Measurements from ENCODE around the gene EDEM1.
"Not testable (repeated sequence)": the region's sequence is repeated elsewhere in the genome, so short reads cannot be mapped to it uniquely, and the experiment has no call there.

The EDEM1 gene

DNA sequence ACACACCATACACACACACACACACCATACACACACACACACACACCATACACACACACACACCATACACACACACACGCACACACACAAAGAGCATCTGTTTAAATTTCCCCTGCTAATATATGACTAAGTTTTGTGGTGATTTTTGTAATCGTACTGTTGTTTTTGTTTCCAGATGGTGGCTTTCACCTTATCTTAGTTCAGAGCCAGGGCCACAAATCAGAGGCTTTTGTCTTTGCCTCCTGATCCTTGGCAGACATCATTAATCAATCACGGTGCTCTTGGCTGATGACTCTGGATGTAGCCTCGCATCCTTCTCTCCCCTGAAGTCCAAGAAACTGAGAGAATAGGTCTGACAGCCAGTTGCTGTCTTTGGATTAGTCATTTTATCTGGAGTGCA lies 52.1 kb downstream of the EDEM1 start:
- peak; percentile 34 for DNase-seq

DNA sequence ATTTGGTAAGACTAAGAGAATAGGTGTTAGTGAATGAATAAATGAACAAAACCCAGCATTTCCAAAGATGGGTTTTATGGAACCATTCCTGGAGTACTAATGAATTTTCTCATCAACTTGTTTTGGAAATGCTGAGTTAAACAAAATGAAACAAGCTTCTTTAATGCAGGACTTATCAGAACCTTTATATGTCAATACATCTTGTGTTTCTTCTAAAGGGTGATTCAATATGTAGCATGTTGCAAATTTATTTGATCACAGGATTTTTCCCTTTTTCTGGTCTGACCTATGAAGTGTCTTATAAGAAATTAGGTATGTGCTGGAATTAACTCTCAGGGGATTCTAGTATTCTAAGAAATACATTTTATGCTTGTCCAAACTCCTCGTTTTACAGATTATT lies 53.2 kb downstream of the EDEM1 start:
- no peak for DNase-seq

DNA sequence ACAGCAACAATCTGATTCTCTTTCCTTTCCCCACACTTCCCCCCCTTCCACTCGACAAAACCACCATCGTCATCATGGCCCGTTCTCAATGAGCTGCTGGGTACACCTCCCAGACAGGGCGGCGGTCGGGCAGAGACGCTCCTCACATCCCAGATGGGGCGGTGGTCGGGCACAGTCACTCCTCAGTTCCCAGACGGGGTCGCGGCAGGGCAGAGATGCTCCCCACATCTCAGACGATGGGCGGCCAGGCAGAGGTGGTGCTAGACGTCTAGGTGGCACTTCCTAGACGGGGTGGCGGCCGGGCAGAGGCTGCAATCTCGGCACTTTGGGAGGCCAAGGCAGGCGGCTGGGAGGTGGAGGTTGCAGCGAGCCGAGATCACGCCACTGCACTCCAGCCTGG lies 55.3 kb downstream of the EDEM1 start:
- DNase-seq: not testable (repeated sequence)

DNA sequence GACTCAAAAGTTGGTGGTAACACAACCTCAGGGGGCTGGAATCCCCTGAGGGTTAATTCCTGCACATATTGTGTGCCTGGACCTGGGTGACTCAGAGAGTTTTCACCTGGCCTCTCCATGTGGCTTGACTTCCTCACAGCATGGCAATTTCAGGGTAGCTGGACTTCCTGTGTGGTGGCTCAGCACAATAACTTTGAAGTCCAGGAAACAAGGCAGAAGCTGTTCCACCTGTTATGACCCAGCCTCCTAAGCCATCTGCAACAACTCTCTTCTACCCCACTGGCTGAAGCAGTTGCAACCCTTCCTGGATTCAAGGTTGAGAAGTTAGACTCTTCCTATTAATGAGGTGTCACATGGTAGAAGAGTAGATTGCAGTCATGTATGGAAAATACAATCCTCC lies 58.4 kb downstream of the EDEM1 start:
- DNase-seq: no peak

DNA sequence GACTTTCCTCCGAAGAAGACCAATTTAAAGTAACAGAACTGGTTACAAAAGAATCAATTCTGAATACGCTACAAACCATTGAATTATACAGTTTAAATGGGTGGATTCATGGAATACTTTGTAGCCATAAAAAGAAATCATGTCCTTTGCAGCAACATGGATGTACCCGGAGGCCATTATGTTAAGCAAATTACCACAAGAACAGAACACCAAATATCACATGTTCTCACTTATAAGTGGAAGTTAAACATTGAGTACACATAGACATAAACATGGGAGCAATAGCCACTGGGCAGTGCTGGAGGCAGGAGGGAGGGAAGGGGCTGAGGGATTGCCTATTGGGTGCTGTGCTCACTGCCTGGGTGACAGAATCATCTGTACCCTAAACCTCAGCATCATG lies 61.3 kb downstream of the EDEM1 start:
- DNase-seq: no peak

DNA sequence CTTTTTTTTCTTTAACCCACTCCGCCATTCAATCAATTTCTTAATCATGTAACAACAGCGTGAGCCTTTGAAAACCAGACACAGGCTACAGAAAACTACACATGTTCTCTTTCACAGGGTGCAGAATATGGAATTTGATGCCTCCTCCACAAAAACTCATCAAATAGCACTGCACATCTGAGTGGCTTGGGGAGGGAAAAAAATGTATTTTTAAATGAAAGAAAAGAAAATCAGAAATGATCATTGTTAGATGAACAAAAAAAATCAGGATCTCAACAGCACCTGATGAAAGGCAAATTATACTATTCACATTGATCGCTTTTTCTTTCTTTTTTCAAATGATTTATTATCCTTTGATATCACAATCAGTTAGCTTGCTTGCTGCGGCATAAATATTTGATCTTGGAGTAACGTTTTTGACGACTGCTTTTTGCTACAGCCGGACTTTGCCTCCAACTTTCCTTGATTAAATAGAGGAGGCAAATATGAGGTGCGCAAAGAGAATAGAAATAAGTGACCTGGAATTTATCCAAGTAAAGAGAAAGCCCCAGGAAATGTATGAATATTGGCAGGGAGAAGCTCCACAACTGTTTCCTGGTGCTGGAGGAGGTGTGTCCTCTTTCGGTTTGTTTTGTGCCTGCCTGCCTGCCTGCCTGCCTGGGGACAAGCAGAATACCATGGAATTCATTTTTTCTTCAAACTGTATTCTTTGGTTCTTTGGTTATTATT lies 63.1 kb downstream of the EDEM1 start:
- peak; percentile 23 for DNase-seq

DNA sequence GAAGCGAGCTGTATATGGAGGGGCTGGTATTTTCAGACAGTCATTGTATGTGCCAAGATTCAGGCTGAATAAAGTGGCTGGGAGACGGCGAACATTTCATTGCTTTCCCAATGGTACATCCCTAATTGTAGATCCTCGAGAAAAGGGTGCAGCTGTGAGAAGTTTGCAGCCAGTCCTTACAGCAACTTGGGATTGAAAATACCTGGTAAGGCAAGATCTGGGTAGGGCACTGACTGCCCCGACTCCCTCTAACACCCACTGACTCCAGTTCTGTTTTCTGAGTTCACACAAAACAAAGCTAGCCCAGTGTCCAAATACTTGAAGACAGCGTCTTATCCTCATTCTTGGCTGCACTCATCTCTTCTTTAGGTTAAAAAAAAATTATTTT lies 63.7 kb downstream of the EDEM1 start:
- DNase-seq: no peak

DNA sequence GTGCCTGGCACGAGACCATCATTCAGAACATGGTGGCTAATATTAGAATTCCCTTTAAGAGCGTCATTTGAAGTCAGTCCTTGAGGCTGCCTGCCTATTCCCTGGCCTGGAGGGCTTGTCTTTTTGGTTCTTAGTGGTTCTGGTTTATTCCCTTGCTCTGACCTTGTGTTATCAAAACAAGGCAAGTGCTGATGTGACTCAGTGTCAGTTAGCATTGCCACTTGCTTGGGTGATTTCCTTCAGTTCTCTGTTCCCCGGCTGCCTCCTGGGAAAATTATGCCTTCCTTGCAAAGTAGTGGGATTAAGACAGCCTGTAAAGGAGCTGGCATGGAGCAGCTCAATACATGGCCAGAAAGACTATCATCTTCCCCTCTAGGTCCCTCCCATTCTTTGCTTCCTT lies 64.6 kb downstream of the EDEM1 start:
- DNase-seq: no peak

DNA sequence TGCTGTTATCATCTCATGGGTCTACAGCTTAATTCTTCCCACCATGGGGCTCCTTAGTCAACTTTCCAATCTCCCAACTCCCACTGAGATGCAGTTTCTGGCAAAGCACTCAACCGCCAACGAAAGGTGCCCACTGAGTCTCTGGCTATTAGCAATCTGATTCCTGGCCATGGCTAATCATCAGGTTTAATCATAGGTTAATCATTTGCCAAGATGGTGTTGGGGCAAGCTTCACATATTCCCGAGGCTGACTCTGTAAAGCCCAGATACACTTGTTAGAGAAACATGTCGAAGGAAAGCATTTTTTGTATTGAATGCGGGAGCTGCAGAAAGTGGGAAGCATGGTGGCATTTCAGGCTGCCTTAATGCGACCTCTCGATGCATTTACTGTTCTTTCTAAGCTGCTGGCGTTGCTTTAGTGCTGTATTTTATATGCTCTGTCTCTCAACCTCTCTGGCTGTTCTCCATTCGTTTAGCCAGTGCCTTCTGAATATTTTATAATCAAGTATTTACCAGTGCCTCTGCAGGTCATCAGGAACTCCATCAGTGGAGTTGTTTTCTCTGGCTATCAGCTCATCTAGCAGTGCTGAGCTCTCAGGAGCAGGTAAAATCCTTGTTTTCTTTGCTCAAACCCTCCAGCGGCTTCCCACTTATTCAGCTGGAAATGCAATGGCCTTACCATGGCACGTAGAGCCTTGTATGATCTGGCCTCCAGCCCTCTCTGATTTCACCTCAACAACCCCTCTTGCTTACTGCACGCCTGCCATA lies 67.0 kb downstream of the EDEM1 start:
- DNase-seq: no peak

DNA sequence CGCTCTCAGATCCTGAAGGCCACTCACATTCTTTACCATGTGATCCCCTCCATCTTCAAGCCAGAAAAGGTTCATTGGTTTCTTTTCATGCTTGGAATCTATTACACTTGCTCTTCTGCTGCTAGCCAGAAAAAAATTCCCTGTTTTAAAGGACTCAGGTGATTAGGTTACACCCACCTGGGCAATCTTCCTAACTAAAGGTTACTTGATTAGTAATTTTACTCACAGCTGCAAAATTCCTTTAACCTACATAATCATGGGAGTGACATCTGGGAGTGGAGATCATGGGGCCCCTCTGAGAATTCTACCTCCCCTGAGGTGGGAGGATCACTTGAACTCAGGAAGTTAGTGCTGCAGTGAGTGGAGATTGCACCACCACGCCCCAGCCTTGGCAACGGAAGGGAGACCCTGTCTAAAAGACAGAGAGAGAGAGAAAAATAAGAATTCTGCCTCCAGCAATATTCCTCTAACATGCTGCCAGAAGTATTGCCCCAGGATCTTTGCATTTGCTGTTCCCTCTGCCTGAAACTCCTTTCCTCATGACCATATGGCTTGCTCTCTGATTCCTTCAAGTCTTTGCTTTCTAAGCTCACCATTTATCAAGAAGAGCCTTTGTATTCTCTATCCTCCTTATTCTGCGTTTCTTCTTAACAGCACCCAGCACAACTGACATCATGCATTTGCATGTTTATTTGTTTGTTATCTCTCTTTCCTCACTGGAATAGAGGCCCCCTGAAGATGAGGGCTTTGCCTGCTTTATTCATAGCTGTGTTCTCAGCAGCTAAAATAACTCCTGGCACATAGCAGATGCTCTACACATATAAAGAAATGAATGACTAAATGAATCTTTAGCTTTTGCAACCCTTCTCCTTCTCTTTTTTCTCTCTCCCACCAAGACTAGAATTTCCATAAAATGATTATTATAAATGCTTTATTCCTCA lies 68.2 kb downstream of the EDEM1 start:
- no peak for DNase-seq

DNA sequence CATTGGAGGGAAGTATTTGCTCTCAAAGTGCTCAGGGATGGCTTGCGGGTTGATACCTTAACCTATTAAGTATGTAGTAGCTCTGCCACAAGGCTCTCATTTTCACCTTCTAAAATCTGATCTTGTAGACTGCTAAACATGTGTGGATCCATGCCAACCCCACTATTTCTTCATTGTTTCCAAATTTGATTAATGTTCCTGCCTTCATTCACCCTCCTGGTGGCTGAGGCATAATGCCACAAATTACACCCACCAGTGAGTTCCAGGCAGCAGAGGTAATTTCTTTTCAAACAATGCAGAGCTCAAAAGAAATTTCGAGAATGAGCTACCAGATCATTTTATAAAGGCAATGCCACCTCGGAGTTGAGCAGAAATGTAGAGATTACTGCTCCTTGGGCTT lies 71.0 kb downstream of the EDEM1 start:
- DNase-seq: no peak

DNA sequence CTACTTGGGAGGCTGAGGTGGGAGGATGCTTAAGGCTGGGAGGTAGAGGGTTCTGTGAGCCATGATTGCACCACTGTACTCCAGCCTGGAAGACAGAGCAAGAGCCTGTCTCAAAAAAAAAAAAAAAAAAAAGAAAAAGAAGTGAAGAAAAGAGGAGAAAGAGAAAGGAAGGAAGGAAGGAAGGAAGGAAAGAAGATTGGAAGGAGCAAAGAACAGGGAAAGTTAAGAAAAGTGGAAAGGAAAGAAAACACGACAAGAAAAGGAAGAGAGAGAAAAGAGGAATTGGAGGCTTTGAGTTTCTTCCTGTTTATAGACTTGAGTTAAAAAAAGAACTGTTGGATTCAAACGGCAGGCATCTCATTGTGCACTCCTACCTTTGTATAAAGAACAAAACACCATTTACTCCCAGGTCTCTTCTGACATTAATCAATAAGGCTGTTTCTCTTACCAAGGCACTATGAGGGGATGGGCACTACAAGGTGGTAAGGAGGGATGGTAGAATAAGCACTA lies 73.5 kb downstream of the EDEM1 start:
- no peak for DNase-seq

DNA sequence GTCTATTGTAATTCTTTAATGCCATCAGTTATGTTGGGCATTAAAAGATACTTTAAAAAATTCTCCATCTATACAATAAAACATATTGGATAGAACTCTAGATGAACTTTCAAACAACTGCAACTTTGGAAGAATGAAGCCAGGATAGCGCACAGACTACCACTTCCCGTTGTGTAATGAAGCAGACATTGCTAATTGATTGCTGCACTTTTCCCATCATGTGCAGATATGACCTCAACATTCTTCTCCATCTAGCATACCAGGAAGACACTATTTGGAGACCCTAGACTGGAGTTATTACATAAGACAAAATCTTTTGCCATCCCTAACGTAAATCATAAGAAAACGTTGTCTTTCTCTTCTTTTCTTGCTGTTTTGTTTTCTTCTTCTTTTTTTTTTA lies 75.0 kb downstream of the EDEM1 start:
- no peak for DNase-seq

DNA sequence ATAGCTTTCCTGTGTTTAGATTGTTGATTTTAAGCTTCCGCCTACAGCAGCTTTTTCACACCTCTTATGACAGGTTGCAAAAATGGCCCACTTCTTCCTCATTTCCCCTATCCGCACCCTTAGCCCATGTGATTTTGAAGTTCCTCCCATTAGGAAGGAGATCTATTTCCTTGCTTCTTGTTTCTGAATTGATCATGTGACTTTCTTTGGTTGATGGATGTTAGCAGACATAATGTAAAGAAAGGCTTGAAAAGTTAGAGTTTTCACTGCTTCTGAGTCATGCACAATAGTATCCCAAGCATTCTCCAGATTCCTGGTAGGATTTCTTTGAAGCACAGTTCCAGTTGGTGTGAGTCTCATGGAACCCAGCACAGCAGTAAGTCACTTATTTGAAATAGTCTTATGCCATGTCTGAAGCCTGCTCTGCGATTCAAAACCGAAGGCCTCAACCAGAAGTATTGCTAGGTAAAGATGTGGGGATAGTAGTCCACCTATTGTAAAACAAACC lies 76.6 kb downstream of the EDEM1 start:
- peak; percentile 48 for DNase-seq

DNA sequence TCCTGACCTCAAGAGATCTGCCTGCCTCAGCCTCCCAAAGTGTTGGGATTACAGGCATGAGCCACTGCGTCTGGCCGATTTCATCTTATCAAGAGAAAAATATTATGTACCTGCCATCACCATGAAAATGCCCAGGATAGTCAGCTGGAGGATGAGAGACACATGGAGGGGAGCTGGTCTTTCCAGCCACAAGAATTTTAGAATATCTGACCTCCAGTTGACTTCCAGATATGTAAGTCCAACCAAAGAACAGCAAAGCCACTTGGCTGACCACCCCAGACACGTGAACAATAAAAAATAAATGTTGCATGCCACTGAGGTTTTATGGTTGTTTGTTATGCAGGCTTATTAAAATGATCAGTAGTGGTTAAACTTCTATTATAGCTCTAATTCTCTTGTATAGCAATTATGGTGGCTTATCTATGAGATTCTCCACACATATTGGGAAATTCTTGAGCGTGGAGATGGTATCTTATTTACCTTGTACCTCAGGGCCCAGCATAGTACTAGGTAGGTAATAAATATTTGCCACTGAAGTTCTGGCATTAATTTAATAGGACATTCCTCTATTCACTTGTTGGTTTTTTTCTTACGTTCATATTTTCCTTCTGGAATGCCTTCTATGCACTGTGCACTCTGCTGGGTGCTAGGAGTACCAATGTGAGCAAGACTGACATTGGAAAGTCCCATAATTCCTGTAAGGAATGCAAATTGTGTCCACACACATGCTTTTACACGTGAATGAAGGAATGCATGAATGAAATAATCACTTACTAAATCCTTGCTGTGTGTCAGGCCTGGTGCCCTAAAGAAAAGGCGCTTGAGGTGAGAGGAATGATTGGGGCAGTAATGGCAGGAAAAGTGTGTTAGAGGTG lies 77.6 kb downstream of the EDEM1 start:
- DNase-seq: peak; percentile 22

DNA sequence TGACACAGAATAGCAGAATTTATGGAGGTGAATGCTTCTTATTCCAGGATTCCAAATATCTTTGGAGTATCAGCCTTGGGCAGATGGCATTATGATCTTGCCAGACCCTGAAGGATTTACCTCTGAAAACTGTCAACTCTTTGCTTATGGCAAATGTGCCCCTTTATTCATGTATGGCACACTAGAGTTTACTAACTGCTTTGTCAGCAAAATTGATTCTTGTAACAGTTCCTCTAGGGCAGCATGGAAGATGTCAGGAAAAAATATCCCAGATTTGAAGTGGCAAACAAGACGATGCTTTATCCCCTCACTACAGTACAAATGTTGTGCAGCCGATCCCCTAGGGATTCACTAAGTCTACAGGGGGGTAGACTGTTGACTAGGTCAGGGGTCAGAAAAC lies 79.7 kb downstream of the EDEM1 start:
- DNase-seq: no peak

DNA sequence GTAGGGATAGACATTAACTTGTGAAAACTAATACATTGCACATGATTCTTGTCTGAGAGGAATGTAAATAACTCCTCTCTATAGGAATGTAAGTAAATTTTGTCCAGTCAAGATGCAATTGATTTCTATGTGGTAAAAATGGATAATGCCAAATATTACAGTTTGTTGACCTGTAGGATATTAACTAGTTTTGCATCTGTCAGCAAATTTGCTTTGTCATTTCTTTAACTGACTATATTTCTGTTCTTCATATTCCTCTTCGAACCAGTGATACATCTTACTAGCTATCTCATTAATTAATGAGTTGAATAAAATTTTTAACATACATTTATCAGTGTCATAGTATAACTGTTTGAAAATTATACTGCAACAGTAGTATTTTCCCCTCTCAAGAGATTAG lies 80.4 kb downstream of the EDEM1 start:
- no peak for DNase-seq

All from fibroblast of skin of right quadriceps (primary cell).